A549 (cell line): Measurements from ENCODE around the gene SEC61B. TPM values are rescaled to one million over a fixed set of nuclear protein-coding genes. Genes with fewer than 3 reads are reported as not detected.

Experiments used
- ATAC-seq, 2 experiments: fragments of 200-7000 bp in 1 of 2; fragments of >200 bp in 1 of 2; cut with Nextera tagmentation in 1 of 2; cut with Tn5 transposase in 1 of 2; 3 replicates each; pipeline versions ENCODE4 v1.8.0 to v1.9.1; 2018 to 2020; ENCODE audit warnings: mild to moderate bottlenecking in 1 of 2, moderate library complexity in 1 of 2
- CTCF ChIA-PET: fragments of 300-600 bp; sonication (Branson Sonifier 250); formaldehyde crosslinking; extraction: SDS; loops from one replicate; lab custom pipeline; 2021; ENCODE audit warnings: antibody characterized with exemption, inconsistent platforms; lab: Yijun Ruan, JAX
- POLR2A ChIA-PET: fragments of 350-600 bp; formaldehyde crosslinking; extraction: SDS; loops from one replicate; lab custom pipeline; 2021; ENCODE audit warnings: antibody characterized with exemption, inconsistent platforms; lab: Yijun Ruan, JAX
- DNase-seq, 2 experiments: peaks; one replicate each; pipeline versions ENCODE4 v3.0.0 to v3.0.0-alpha.2; 2011 to 2016; ENCODE audit warnings: low read depth in 1 of 2, low spot score in 1 of 2
- FAIRE-seq: peaks from 2 replicates; lab custom pipeline; 2011; peaks lifted over from hg19 to GRCh38; lab: Jason Lieb, UNC
- H3K27ac ChIP-seq, 2 experiments: fragments of >200 bp; sonication (Bioruptor Twin); formaldehyde crosslinking; 3 replicates each; pipeline ENCODE4 v1.5.1; 2016 to 2017
- H3K4me1 ChIP-seq: fragments of >200 bp; sonication (Bioruptor Twin); formaldehyde crosslinking; 3 replicates; pipeline ENCODE4 v1.6.1; 2016
- H3K4me2 ChIP-seq: fragments of >200 bp; sonication (Bioruptor Twin); formaldehyde crosslinking; 3 replicates; pipeline ENCODE4 v1.6.1; 2016
- H3K4me3 ChIP-seq: fragments of >200 bp; sonication (Bioruptor Twin); formaldehyde crosslinking; 3 replicates; pipeline ENCODE4 v1.5.1; 2016
- H3K9me3 ChIP-seq: fragments of >200 bp; sonication (Bioruptor Twin); formaldehyde crosslinking; 3 replicates; pipeline ENCODE4 v1.6.1; 2016
- ATOH8 ChIP-seq: fragments of 250-450 bp; sonication (Bioruptor Pico); IDR thresholded peaks from 2 replicates; pipeline ENCODE4 v1.5.0; 2020; ENCODE audit warnings: low read depth, mild to moderate bottlenecking, moderate library complexity
- BCL3 ChIP-seq: fragments of >200 bp; sonication (Bioruptor Twin); formaldehyde crosslinking; IDR thresholded peaks from 3 replicates; pipeline ENCODE4 v1.6.1; 2016
- CBX2 ChIP-seq: fragments of 200-600 bp; sonication (generic); IDR thresholded peaks from 2 replicates; pipeline ENCODE4 v1.6.1; 2016; ENCODE audit warnings: low read depth, mild to moderate bottlenecking, borderline replicate concordance
- CBX8 ChIP-seq: fragments of 200-600 bp; sonication (generic); IDR thresholded peaks from 2 replicates; pipeline ENCODE4 v1.6.1; 2016
- CEBPB ChIP-seq, 2 experiments: fragments of >200 bp in 1 of 2; sonication (Bioruptor Twin) in 1 of 2; formaldehyde crosslinking in 1 of 2; IDR thresholded peaks; 2 replicates each; pipeline ENCODE4 v1.6.1; 2012 to 2016
- CHD4 ChIP-seq: fragments of 200-600 bp; sonication (generic); IDR thresholded peaks from 2 replicates; pipeline ENCODE4 v1.6.1; 2016; ENCODE audit warnings: antibody characterized with exemption, mild to moderate bottlenecking, borderline replicate concordance
- CTCF ChIP-seq: fragments of >200 bp; sonication (Bioruptor Twin); formaldehyde crosslinking; IDR thresholded peaks from 3 replicates; pipeline ENCODE4 v1.5.1; 2016
- FOSB ChIP-seq: fragments of 250-450 bp; sonication (Bioruptor Pico); IDR thresholded peaks from 2 replicates; pipeline ENCODE4 v1.5.0; 2020; ENCODE audit warnings: mild to moderate bottlenecking, moderate library complexity
- HOXA7 ChIP-seq: fragments of 250-450 bp; sonication (Bioruptor Pico); IDR thresholded peaks from 2 replicates; pipeline ENCODE4 v1.5.0; 2020; ENCODE audit warnings: mild to moderate bottlenecking, moderate library complexity
- HOXB13 ChIP-seq: fragments of 250-450 bp; sonication (Bioruptor Pico); IDR thresholded peaks from 2 replicates; pipeline ENCODE4 v1.5.0; 2020; ENCODE audit warnings: low read depth, mild to moderate bottlenecking, moderate library complexity
- JUN ChIP-seq, 2 experiments: fragments of >200 bp; sonication (Bioruptor Twin); formaldehyde crosslinking; IDR thresholded peaks; 2 replicates in 1 of 2; 3 replicates in 1 of 2; pipeline ENCODE4 v1.6.1; 2016 to 2017
- JUNB ChIP-seq: fragments of >200 bp; sonication (Bioruptor Twin); formaldehyde crosslinking; IDR thresholded peaks from 2 replicates; pipeline ENCODE4 v1.6.1; 2016
- NFE2L2 ChIP-seq: fragments of 150-350 bp; conservative IDR thresholded peaks from 2 replicates; pipeline ENCODE4 v1.6.1; 2014; ENCODE audit warnings: low read length
- NR3C1 ChIP-seq: fragments of >200 bp; sonication (Bioruptor Twin); formaldehyde crosslinking; IDR thresholded peaks from 3 replicates; pipeline ENCODE4 v1.6.1; 2017
- POLR2AphosphoS2 ChIP-seq: conservative IDR thresholded peaks from 2 replicates; pipeline ENCODE4 v1.6.1; 2012; ENCODE audit warnings: low read length, improper control_type of control experiment, inconsistent platforms
- RAD21 ChIP-seq, 2 experiments: fragments of >200 bp in 1 of 2; sonication (Bioruptor Twin) in 1 of 2; formaldehyde crosslinking in 1 of 2; IDR thresholded peaks in 1 of 2; conservative IDR thresholded peaks in 1 of 2; 2 replicates in 1 of 2; 3 replicates in 1 of 2; pipeline ENCODE4 v1.6.1; 2012 to 2018; ENCODE audit warnings: inconsistent platforms in 1 of 2
- RNF2 ChIP-seq: fragments of 200-600 bp; sonication (generic); IDR thresholded peaks from 2 replicates; pipeline ENCODE4 v1.6.1; 2016; ENCODE audit warnings: low read depth, mild to moderate bottlenecking, antibody characterized with exemption, moderate library complexity, borderline replicate concordance
- SMC3 ChIP-seq: fragments of >200 bp; sonication (Bioruptor Twin); formaldehyde crosslinking; IDR thresholded peaks from 3 replicates; pipeline ENCODE4 v1.6.1; 2018; ENCODE audit warnings: inconsistent platforms
- WGBS: methylation state at CpG from one replicate; pipeline ENCODE4 v1.1.6; 2017; ENCODE audit errors: missing lambda C conversion rate; 5-methylcytosine and 5-hydroxymethylcytosine counted together
- polyA plus RNA-seq, 4 experiments: library from polyadenylated mRNA; depleted of rRNA in 3 of 4; stranded (reverse); fragments of >200 nt; fragmentation: RNase III in 1 of 4; extraction: RNeasy Plus Mini Kit Qiagen cat#74134 plus additional on column Dnase treatment in 1 of 4; gene quantifications; 2 replicates in 3 of 4; 3 replicates in 1 of 4; pipeline ENCODE4 v1.2.3, GENCODE V29; 2011 to 2017

SEC61B gene
- polyA plus RNA-seq, 2 of the 4 experiments (the other 2 are of a cell fraction) = 194 to 275 TPM

DNA sequence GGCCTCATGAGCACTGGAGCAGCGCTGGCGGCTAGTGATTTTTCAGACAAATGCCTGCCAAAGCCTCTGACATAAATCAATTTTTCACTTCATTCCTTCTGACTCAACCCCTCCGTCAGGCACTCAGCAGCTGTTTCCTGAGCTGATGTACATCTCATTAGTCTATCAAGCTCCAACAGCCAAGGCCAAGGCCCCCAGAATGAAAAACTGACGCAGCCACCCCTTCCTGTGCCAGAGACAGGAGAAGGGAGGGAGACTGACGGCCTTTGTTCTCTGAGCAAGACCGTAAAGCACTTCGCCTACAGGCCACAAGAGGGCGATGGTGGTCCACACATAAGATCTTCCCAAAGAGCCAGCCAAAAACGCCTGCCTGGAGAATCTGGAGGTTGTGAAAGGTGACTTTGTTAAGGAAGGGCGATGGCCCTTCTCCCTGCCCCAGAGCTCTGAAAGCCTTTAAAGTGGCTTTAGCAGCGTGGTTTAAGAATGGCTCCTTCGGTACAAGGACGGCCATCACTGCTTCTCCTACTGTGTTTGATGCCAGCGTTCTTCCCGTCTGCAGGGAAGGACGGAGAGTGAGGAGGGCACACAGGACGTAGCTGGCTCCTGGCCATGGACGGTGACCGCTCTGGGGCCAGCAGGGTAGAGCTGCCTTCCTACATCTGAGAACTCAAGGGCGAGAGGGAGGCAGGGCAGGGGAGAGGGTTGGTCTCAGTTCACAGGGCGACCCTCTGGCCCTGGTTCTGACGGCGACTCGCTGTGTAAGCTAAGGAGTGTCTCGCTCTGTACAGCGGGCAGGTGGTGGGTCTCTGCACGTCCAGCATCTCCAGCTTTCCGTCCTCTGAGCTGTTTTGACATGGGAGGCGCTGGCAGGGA lies 37.4 kb upstream of the SEC61B start:
- Histone ChIP-seq H3K4me2 (peak overlapping the region; percentile 77), H3K4me1 (no peaks in the 10 kb centered on the region), H3K27ac (peak overlapping the region in 1 of 2 experiments; percentile 35; a peak in 1 of 6 replicates), H3K4me3 (peak overlapping the region; percentile 34; the same call in 2 of the 3 replicates), H3K9me3 (no peaks in the 10 kb centered on the region)
- ChIA-PET CTCF (interaction anchor here (0.5 to 5.7 kb wide), 61 partner anchors 11 to 1417 kb away, joined by 3 to 66 read pairs (median 4); no protein-coding TSS in a partner anchor), POLR2A (interaction anchor here (1.3 kb wide), 1 partner anchor 37 kb away, joined by 6 read pairs; the partner anchor contains the start of genes ALG2 and SEC61B)
- ATAC-seq (peak; percentile 84 to 96), FAIRE-seq (no peak), DNase-seq (peak; percentile 78 to 84)
- no peak for TF ChIP-seq JUN (IDR thresholded peaks at IDR 0.05)
- TF ChIP-seq CTCF = peak; percentile 89
- no peak for TF ChIP-seq BCL3
- TF ChIP-seq HOXA7 (CRISPR knock-in tag) = no peak
- peak; percentile 73 for TF ChIP-seq SMC3
- TF ChIP-seq RAD21 (conservative IDR thresholded peaks at IDR 0.05 in 1 of 2, IDR thresholded peaks at IDR 0.05 in 1 of 2) = peak; percentile 90 to 93
- no peak for TF ChIP-seq CBX8
- TF ChIP-seq CBX2 = no peak
- no peak for TF ChIP-seq NR3C1
- WGBS = 30% methylated on average over 25 of the region's 29 CpGs

DNA sequence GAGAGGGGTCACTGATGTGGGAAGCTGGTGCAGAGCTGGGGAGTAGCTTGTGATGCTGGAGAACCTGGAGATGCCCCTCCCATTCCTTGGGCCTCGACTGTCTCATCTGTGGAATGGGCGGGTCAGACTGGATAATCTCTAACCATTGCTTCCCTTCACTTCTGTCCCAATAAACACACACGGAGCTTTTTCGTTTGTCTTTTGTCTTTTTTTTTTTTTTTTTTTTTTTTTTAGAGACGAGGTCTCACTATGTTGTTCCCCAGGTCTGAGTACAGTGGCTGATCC lies 36.8 kb upstream of the SEC61B start:
- no peak for TF ChIP-seq POLR2AphosphoS2
- no peak for TF ChIP-seq FOSB (CRISPR knock-in tag)
- no peak for TF ChIP-seq CHD4
- no peak for TF ChIP-seq RNF2
- TF ChIP-seq HOXB13 (CRISPR knock-in tag) = no peak
- no peak for TF ChIP-seq CEBPB (IDR thresholded peaks at IDR 0.05)
- no peak for TF ChIP-seq CTCF
- no peak for TF ChIP-seq JUNB
- no peak for TF ChIP-seq ATOH8 (CRISPR knock-in tag)
- TF ChIP-seq NFE2L2 = no peak
- Histone ChIP-seq H3K9me3 (no peaks in the 10 kb centered on the region), H3K4me3 (no peak overlapping the region), H3K4me1 (no peaks in the 10 kb centered on the region), H3K4me2 (peak overlapping the region; percentile 77), H3K27ac (no peak overlapping the region)
- ChIA-PET POLR2A (interaction anchor here (1.3 kb wide), 1 partner anchor 36 kb away, joined by 6 read pairs; the partner anchor contains the start of genes ALG2 and SEC61B), CTCF (interaction anchor here (0.5 to 5.7 kb wide), 55 partner anchors 12 to 1416 kb away, joined by 3 to 66 read pairs (median 4); no protein-coding TSS in a partner anchor)
- FAIRE-seq = no peak
- WGBS = 53% methylated on average over 5 of the region's 5 CpGs
- no peak for ATAC-seq
- no peak for DNase-seq
